DMS114 treated with DMSO at 0.1 percent for 48 hours (cell line): ENCODE measurements around the gene RBM25.

Experiments used
- DNase-seq: peaks from one replicate; lab custom pipeline; 2025; ENCODE audit not compliant: unreplicated experiment; lab: John Stamatoyannopoulos, UW

The RBM25 gene

GRCh38 chr14:73102806-73103497 lies 44.6 kb downstream of the RBM25 start:
- DNase-seq = no peak

GRCh38 chr14:73105050-73105449 lies 46.7 kb downstream of the RBM25 start:
- no peak for DNase-seq

- DNase-seq = no peak
Observed at GRCh38 chr14:73105727-73106126, 47.4 kb downstream of the RBM25 start.

- no peak for DNase-seq
Observed at GRCh38 chr14:73116079-73116665, 57.8 kb downstream of the RBM25 start.

- DNase-seq = no peak
Observed at GRCh38 chr14:73124180-73124894, 66.0 kb downstream of the RBM25 start.

- DNase-seq = no peak
Observed at GRCh38 chr14:73125169-73125588, 66.8 kb downstream of the RBM25 start.

- no peak for DNase-seq
Observed at GRCh38 chr14:73125746-73126145, 67.4 kb downstream of the RBM25 start.

- DNase-seq = no peak
Observed at GRCh38 chr14:73133795-73134194, 75.5 kb downstream of the RBM25 start.

- no peak for DNase-seq
Observed at GRCh38 chr14:73136085-73136386, 77.7 kb downstream of the RBM25 start.

- peak; percentile 62 for DNase-seq
Observed at GRCh38 chr14:73136387-73137225, 78.3 kb downstream of the RBM25 start, which contains the start of gene PSEN1. PSEN1 (plus strand) TSS chr14:73136507; CDS start chr14:73148020, 11,513 bp downstream.

- no peak for DNase-seq
Observed at GRCh38 chr14:73140811-73141323, 82.5 kb downstream of the RBM25 start.

- DNase-seq = no peak
Observed at GRCh38 chr14:73142216-73142615, 83.9 kb downstream of the RBM25 start.

- DNase-seq = no peak
Observed at GRCh38 chr14:73143003-73143402, 84.7 kb downstream of the RBM25 start.

GRCh38 chr14:73143617-73144016 lies 85.3 kb downstream of the RBM25 start:
- no peak for DNase-seq

- no peak for DNase-seq
Observed at GRCh38 chr14:73145371-73145770, 87.0 kb downstream of the RBM25 start.

GRCh38 chr14:73146111-73146510 lies 87.8 kb downstream of the RBM25 start:
- DNase-seq = no peak

GRCh38 chr14:73149753-73150152 lies 91.4 kb downstream of the RBM25 start:
- no peak for DNase-seq

- DNase-seq = no peak
Observed at GRCh38 chr14:73153272-73153671, 94.9 kb downstream of the RBM25 start.

- DNase-seq = no peak
Observed at GRCh38 chr14:73162251-73162650, 103.9 kb downstream of the RBM25 start.

GRCh38 chr14:73166399-73166798 lies 108.1 kb downstream of the RBM25 start:
- DNase-seq = no peak

GRCh38 chr14:73167727-73168126 lies 109.4 kb downstream of the RBM25 start:
- DNase-seq = no peak
